CD4-positive, alpha-beta T cell (primary cell): Measurements from ENCODE around the gene SUMF2. TPM values are rescaled to one million over a fixed set of nuclear protein-coding genes. Genes with fewer than 3 reads are reported as not detected.

Source experiments
- ATAC-seq: fragments of 200-7000 bp; cut with Tn5 transposase; one replicate; pipeline ENCODE4 v1.10.0; 2022; ENCODE audit warnings: mild to moderate bottlenecking; ENCODE audit not compliant: poor library complexity
- CTCF ChIA-PET: fragments of 350-600 bp; sonication (Branson Sonifier 250); formaldehyde crosslinking; loops from one replicate; lab custom pipeline; 2021; ENCODE audit warnings: antibody characterized with exemption, inconsistent platforms; lab: Charles Lee
- POLR2A ChIA-PET: fragments of 350-600 bp; sonication (Branson Sonifier 250); formaldehyde crosslinking; loops from one replicate; lab custom pipeline; 2021; ENCODE audit warnings: antibody characterized with exemption, inconsistent platforms; lab: Charles Lee
- DNase-seq, 14 experiments: peaks; one replicate each; pipeline ENCODE4 v3.0.0-alpha.2; 2013 to 2020; ENCODE audit warnings: mixed read lengths in 2 of 14
- H3K27ac ChIP-seq, 2 donors: one replicate each; pipeline versions ENCODE4 v1.5.1 to v1.7.0; 2013; ENCODE audit warnings: low read length in 2 of 2, low read depth in 1 of 2, mild to moderate bottlenecking in 1 of 2
- H3K27me3 ChIP-seq, 2 experiments: 1 replicate in 1 of 2; 2 replicates in 1 of 2; pipeline versions ENCODE4 v1.6.1 to v1.7.0; 2013; ENCODE audit warnings: low read length in 2 of 2, control low read depth in 1 of 2, mild to moderate bottlenecking in 1 of 2, moderate library complexity in 1 of 2; ENCODE audit not compliant: insufficient read depth in 2 of 2, control insufficient read depth in 1 of 2
- H3K36me3 ChIP-seq: one replicate; pipeline ENCODE4 v1.6.1; 2013; ENCODE audit warnings: low read length, control low read depth; ENCODE audit not compliant: insufficient read depth
- H3K4me1 ChIP-seq: one replicate; pipeline ENCODE4 v1.6.1; 2013; ENCODE audit warnings: low read length, control low read depth; ENCODE audit not compliant: insufficient read depth
- H3K4me3 ChIP-seq: one replicate; pipeline ENCODE4 v1.5.1; 2013; ENCODE audit warnings: mild to moderate bottlenecking, low read length, moderate library complexity
- H3K9me3 ChIP-seq, 2 experiments: 1 replicate in 1 of 2; 2 replicates in 1 of 2; pipeline versions ENCODE4 v1.6.1 to v1.7.0; 2013; ENCODE audit warnings: low read length in 2 of 2, mild to moderate bottlenecking in 2 of 2, control low read depth in 1 of 2, moderate library complexity in 1 of 2; ENCODE audit not compliant: control insufficient read depth in 1 of 2, insufficient read depth in 1 of 2
- H3K27ac Mint-ChIP-seq: one replicate; pipeline ENCODE4 v1.8.0; 2020; ENCODE audit warnings: mixed read lengths
- H3K27me3 Mint-ChIP-seq: one replicate; pipeline ENCODE4 v1.8.0; 2021; ENCODE audit warnings: mixed read lengths
- H3K36me3 Mint-ChIP-seq: one replicate; pipeline ENCODE4 v1.8.0; 2021; ENCODE audit warnings: low read depth, mixed read lengths
- H3K4me1 Mint-ChIP-seq: one replicate; pipeline ENCODE4 v1.8.0; 2021; ENCODE audit warnings: low read depth, mixed read lengths
- H3K4me3 Mint-ChIP-seq: one replicate; pipeline ENCODE4 v1.8.0; 2020; ENCODE audit warnings: mild to moderate bottlenecking, mixed read lengths
- H3K9me3 Mint-ChIP-seq: one replicate; pipeline ENCODE4 v1.8.0; 2020; ENCODE audit warnings: mixed read lengths
- CTCF ChIP-seq: fragments of 200-600 bp; IDR thresholded peaks from one replicate; pipeline ENCODE4 v1.8.0; 2022; ENCODE audit warnings: antibody characterized with exemption, mild to moderate bottlenecking
- intact Hi-C, 2 experiments: fragments of 100-400 bp; cut with DNase I in 1 of 2; cut with micrococcal nuclease in 1 of 2; formaldehyde crosslinking; loops; one replicate each; pipeline versions ENCODE4 v1.15.1 to v1.9.0; 2023 to 2025; cut with DNase I, micrococcal nuclease
- total RNA-seq, 174 experiments: library from RNA in 2 of 174; stranded (reverse) in 2 of 174; gene quantifications; one replicate each; pipeline ENCODE4 v1.2.3 and lab custom pipeline; 2021 to 2026

Gene SUMF2
- total RNA-seq, 2 experiments from 2014 or later, result 95.8 to 102 TPM

DNA sequence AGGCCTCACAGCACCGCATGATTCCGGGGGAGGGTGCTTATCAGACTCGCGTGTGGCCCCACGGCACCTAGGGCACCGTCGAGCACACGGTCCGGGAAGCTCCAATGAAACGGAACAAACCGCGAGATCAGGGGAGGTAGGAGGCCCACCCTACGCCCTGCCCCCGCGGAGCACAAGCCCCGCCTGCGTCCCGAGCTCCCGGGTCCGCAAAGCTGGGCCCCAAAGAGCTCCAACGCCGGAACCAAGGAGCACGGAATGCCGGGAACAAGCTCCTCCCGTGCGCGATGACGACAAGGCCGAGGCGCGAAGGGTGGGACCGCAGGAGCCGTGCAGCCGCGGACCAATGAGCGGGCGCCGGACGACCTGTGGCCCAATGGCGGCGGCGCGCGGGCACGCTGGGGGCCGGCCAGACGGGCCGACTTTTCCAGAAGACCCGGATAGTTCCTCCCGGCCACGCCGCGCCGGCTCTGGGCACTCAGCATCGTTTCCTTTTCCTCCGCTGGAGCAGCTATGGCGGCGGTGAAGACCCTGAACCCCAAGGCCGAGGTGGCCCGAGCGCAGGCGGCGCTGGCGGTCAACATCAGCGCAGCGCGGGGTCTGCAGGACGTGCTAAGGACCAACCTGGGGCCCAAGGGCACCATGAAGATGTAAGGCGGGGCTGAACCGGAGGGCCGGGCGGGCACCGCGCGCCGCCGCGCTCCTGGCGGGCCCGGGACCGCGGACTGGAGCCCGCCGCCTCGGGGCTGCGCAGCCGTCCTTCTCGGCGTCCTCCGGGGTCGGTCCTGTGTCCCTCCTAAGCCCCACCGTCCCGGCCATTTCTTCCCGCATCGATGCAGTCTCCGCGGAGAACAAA is 12.5 kb upstream of the SUMF2 start, which contains the start of the genes CCT6A and PSPH:
TSS of gene CCT6A (plus strand) at position 427 of the 853 bp plus-strand sequence. CDS start at position 511, 84 bp downstream.
TSS of gene PSPH (minus strand) at position 106 of the 853 bp plus-strand sequence. CDS start 30,232 bp downstream, outside the sequence.
- ATAC-seq (peak; percentile 86), DNase-seq (peak; percentile 66 to 95 (median 86))
- Mint-ChIP-seq H3K27ac (peak within 1 kb of the TSS; percentile 83), H3K27me3 (no peaks in the 10 kb centered on the region), H3K9me3 (no peaks in the 10 kb centered on the region), H3K4me3 (peak within 1 kb of the TSS; percentile 93), H3K36me3 (peaks cover 42% of the 10 kb centered on the region), H3K4me1 (peaks cover 54% of the 10 kb centered on the region)
- H3K4me3 ChIP-seq, result peak within 1 kb of the TSS; percentile 74
- H3K27ac ChIP-seq, result peak within 1 kb of the TSS; percentile 66 to 81
- H3K4me1 ChIP-seq, result peaks cover 27% of the 10 kb centered on the region
- POLR2A ChIA-PET, result interaction anchor here (0.6 to 2.3 kb wide), 9 partner anchors 9 to 686 kb away, joined by 3 to 55 read pairs (median 7); partner anchors contain the start of genes CHCHD2, NIPSNAP2, SUMF2 and VOPP1
- H3K27me3 ChIP-seq, result no peaks in the 10 kb centered on the region
- no peaks in the 10 kb centered on the region for H3K9me3 ChIP-seq
- TF ChIP-seq CTCF, result no peak
- H3K36me3 ChIP-seq, result peaks cover 39% of the 10 kb centered on the region
- intact Hi-C loops, result loop anchor here (1.0 to 5.0 kb wide), 6 partner anchors 13 to 684 kb away; partner anchors contain the start of genes CHCHD2 (in 1 of the 2), LANCL2 (in 1 of the 2), MRPS17 (in 1 of the 2) and SUMF2 (in 1 of the 2)
- CTCF ChIA-PET, result interaction anchor here (0.7 to 1.5 kb wide), 4 partner anchors 13 to 488 kb away, joined by 3 to 12 read pairs (median 3); partner anchors contain the start of gene SUMF2

- POLR2A ChIA-PET, result interaction anchor here (2.0 to 3.3 kb wide), 2 partner anchors 11 to 19 kb away, joined by 5 to 17 read pairs; partner anchors contain the start of gene SUMF2
- Histone ChIP-seq H3K27me3 (no peaks in the 10 kb centered on the region), H3K4me3 (no peak overlapping the region), H3K9me3 (no peaks in the 10 kb centered on the region), H3K27ac (no peak overlapping the region), H3K4me1 (peaks cover 27% of the 10 kb centered on the region), H3K36me3 (peaks cover 54% of the 10 kb centered on the region)
- no peaks in the 10 kb centered on the region for H3K9me3 Mint-ChIP-seq
- intact Hi-C loops, result loop anchor here in 1 of 2 experiments (1.0 to 5.0 kb wide), 5 partner anchors 9 to 686 kb away; partner anchors contain the start of genes CHCHD2, LANCL2, MRPS17 and ZNF713
- no peak for TF ChIP-seq CTCF
- CTCF ChIA-PET, result no interaction called here
- H3K36me3 Mint-ChIP-seq, result peaks cover 57% of the 10 kb centered on the region
- peak overlapping the region; percentile 83 for H3K27ac Mint-ChIP-seq
- no peaks in the 10 kb centered on the region for H3K27me3 Mint-ChIP-seq
- peak overlapping the region; percentile 82 for H3K4me3 Mint-ChIP-seq
- DNase-seq (no peak), ATAC-seq (no peak)
- peaks cover 51% of the 10 kb centered on the region for H3K4me1 Mint-ChIP-seq
Observed at GRCh38 chr7:56053379-56053778, 10.7 kb upstream of the SUMF2 start.

- ATAC-seq (no peak), DNase-seq (no peak)
- H3K4me1 ChIP-seq, result peaks cover 27% of the 10 kb centered on the region
- no peak overlapping the region for H3K27ac ChIP-seq
- H3K9me3 ChIP-seq, result no peaks in the 10 kb centered on the region
- H3K36me3 ChIP-seq, result peaks cover 59% of the 10 kb centered on the region
- TF ChIP-seq CTCF, result no peak
- no peaks in the 10 kb centered on the region for H3K9me3 Mint-ChIP-seq
- ChIA-PET POLR2A (interaction anchor here (2.0 to 3.3 kb wide), 2 partner anchors 10 to 20 kb away, joined by 5 to 17 read pairs; partner anchors contain the start of gene SUMF2), CTCF (no interaction called here)
- H3K27me3 Mint-ChIP-seq, result no peaks in the 10 kb centered on the region
- peaks cover 63% of the 10 kb centered on the region for H3K36me3 Mint-ChIP-seq
- H3K27me3 ChIP-seq, result no peaks in the 10 kb centered on the region
- peak overlapping the region; percentile 83 for H3K27ac Mint-ChIP-seq
- peaks cover 45% of the 10 kb centered on the region for H3K4me1 Mint-ChIP-seq
- no peak overlapping the region for H3K4me3 ChIP-seq
- peak overlapping the region; percentile 63 for H3K4me3 Mint-ChIP-seq
- intact Hi-C loops, result loop anchor here in 1 of 2 experiments (1.0 to 5.0 kb wide), 5 partner anchors 8 to 687 kb away; partner anchors contain the start of genes CHCHD2, LANCL2, MRPS17 and ZNF713
Observed at GRCh38 chr7:56053993-56054392, 10.1 kb upstream of the SUMF2 start.
